ENCODE results near the gene SBF2. TPM values are rescaled to one million over a fixed set of nuclear protein-coding genes. Genes with fewer than 3 reads are reported as not detected.
"Not testable (repeated sequence)": the region's sequence is repeated elsewhere in the genome, so short reads cannot be mapped to it uniquely, and the experiment has no call there.

Gene SBF2
- total and polyA plus RNA-seq, 7 experiments from 2014 or later = 4.2 to 35.2 (median 13.3) TPM

GRCh38 chr11:9905960-9906791 lies 387.8 kb downstream of the SBF2 start:
- H3K27me3 ChIP-seq (ENCODE audit: control insufficient read depth in 2 of 2, insufficient read depth in 2 of 2, low read length in 2 of 2) = no peaks in the 10 kb centered on the region
- Mint-ChIP-seq H3K27me3 (no peaks in the 10 kb centered on the region), H3K9me3 (no peaks in the 10 kb centered on the region), H3K36me3 (peaks cover 0 to 16% (median 4%) of the 10 kb centered on the region in 5 donors), H3K4me1 (peaks cover 0 to 1% (median 0%) of the 10 kb centered on the region in 7 donors), H3K27ac (no peak overlapping the region), H3K4me3 (no peak overlapping the region)
- H3K4me3 ChIP-seq (ENCODE audit: low read length) = no peak overlapping the region
- no peaks in the 10 kb centered on the region for H3K36me3 ChIP-seq (ENCODE audit: control insufficient read depth in 2 of 3, insufficient read depth in 3 of 3, low read length in 3 of 3)
- intact Hi-C loops (cut with micrococcal nuclease) = no loop called here
- POLR2A ChIA-PET = no interaction called here
- DNase-seq (no peak), ATAC-seq (no peak)
- no peaks in the 10 kb centered on the region for H3K4me1 ChIP-seq (ENCODE audit: control insufficient read depth in 2 of 2, insufficient read depth in 2 of 2, low read length in 2 of 2)
- H3K27ac ChIP-seq (ENCODE audit: low read depth, low read length) = no peak overlapping the region
- CTCF ChIA-PET = no interaction called here
- no peaks in the 10 kb centered on the region for H3K9me3 ChIP-seq (ENCODE audit: control insufficient read depth in 2 of 3, low read length in 3 of 3)

GRCh38 chr11:9905501-9905951 lies 388.5 kb downstream of the SBF2 start:
- Histone ChIP-seq H3K4me1 (ENCODE audit: control insufficient read depth in 2 of 2, insufficient read depth in 2 of 2, low read length in 2 of 2) (no peaks in the 10 kb centered on the region), H3K9me3 (ENCODE audit: control insufficient read depth in 2 of 3, low read length in 3 of 3) (no peaks in the 10 kb centered on the region), H3K36me3 (ENCODE audit: control insufficient read depth in 2 of 3, insufficient read depth in 3 of 3, low read length in 3 of 3) (no peaks in the 10 kb centered on the region), H3K27ac (ENCODE audit: low read depth, low read length) (no peak overlapping the region), H3K4me3 (ENCODE audit: low read length) (no peak overlapping the region), H3K27me3 (ENCODE audit: control insufficient read depth in 2 of 2, insufficient read depth in 2 of 2, low read length in 2 of 2) (no peaks in the 10 kb centered on the region)
- no peaks in the 10 kb centered on the region for H3K9me3 Mint-ChIP-seq
- DNase-seq (no peak), ATAC-seq (no peak)
- no peaks in the 10 kb centered on the region for H3K27me3 Mint-ChIP-seq
- no peak overlapping the region for H3K4me3 Mint-ChIP-seq
- intact Hi-C loops (cut with micrococcal nuclease) = no loop called here
- H3K27ac Mint-ChIP-seq = no peak overlapping the region
- H3K36me3 Mint-ChIP-seq = peaks cover 0 to 16% (median 4%) of the 10 kb centered on the region in 5 donors
- H3K4me1 Mint-ChIP-seq = peaks cover 0 to 1% (median 0%) of the 10 kb centered on the region in 7 donors
- POLR2A ChIA-PET = no interaction called here
- CTCF ChIA-PET = no interaction called here

- no peaks in the 10 kb centered on the region for H3K9me3 Mint-ChIP-seq
- intact Hi-C loops (cut with micrococcal nuclease) = no loop called here
- H3K27ac ChIP-seq (ENCODE audit: low read depth, low read length) = no peak overlapping the region
- H3K36me3 Mint-ChIP-seq = peaks cover 0 to 17% (median 4%) of the 10 kb centered on the region in 5 donors
- H3K27me3 Mint-ChIP-seq = peaks cover 0 to 4% (median 0%) of the 10 kb centered on the region in 5 donors
- POLR2A ChIA-PET = no interaction called here
- H3K36me3 ChIP-seq (ENCODE audit: control insufficient read depth in 2 of 3, insufficient read depth in 3 of 3, low read length in 3 of 3) = no peaks in the 10 kb centered on the region
- CTCF ChIA-PET = interaction anchor here (0.6 kb wide), 1 partner anchor 793 kb away, joined by 3 read pairs; no protein-coding TSS in a partner anchor
- DNase-seq = no peak
- H3K9me3 ChIP-seq (ENCODE audit: control insufficient read depth in 2 of 3, low read length in 3 of 3) = no peaks in the 10 kb centered on the region
- H3K4me3 ChIP-seq (ENCODE audit: low read length) = no peak overlapping the region
- peaks cover 0 to 4% (median 0%) of the 10 kb centered on the region in 7 donors for H3K4me1 Mint-ChIP-seq
- H3K27me3 ChIP-seq (ENCODE audit: control insufficient read depth in 2 of 2, insufficient read depth in 2 of 2, low read length in 2 of 2) = no peaks in the 10 kb centered on the region
- no peak overlapping the region for H3K27ac Mint-ChIP-seq
- H3K4me3 Mint-ChIP-seq = no peak overlapping the region
- no peaks in the 10 kb centered on the region for H3K4me1 ChIP-seq (ENCODE audit: control insufficient read depth in 2 of 2, insufficient read depth in 2 of 2, low read length in 2 of 2)
- ATAC-seq = no peak
Measured at GRCh38 chr11:9903579-9903978, 390.4 kb downstream of the SBF2 start.

GRCh38 chr11:9901943-9902342 lies 392.1 kb downstream of the SBF2 start:
- Mint-ChIP-seq H3K36me3 (peaks cover 0 to 20% (median 12%) of the 10 kb centered on the region in 5 donors), H3K4me3 (no peak overlapping the region), H3K27me3 (peaks cover 0 to 4% (median 0%) of the 10 kb centered on the region in 5 donors), H3K4me1 (peaks cover 0 to 3% (median 0%) of the 10 kb centered on the region in 7 donors), H3K27ac (no peak overlapping the region), H3K9me3 (no peaks in the 10 kb centered on the region)
- Histone ChIP-seq H3K36me3 (ENCODE audit: control insufficient read depth in 2 of 3, insufficient read depth in 3 of 3, low read length in 3 of 3) (no peaks in the 10 kb centered on the region), H3K4me1 (ENCODE audit: control insufficient read depth in 2 of 2, insufficient read depth in 2 of 2, low read length in 2 of 2) (no peaks in the 10 kb centered on the region), H3K27ac (ENCODE audit: low read depth, low read length) (no peak overlapping the region), H3K9me3 (ENCODE audit: control insufficient read depth in 2 of 3, low read length in 3 of 3) (no peaks in the 10 kb centered on the region), H3K4me3 (ENCODE audit: low read length) (no peak overlapping the region), H3K27me3 (ENCODE audit: control insufficient read depth in 2 of 2, insufficient read depth in 2 of 2, low read length in 2 of 2) (no peaks in the 10 kb centered on the region)
- no peak for DNase-seq
- no peak for ATAC-seq
- CTCF ChIA-PET = no interaction called here
- POLR2A ChIA-PET = no interaction called here
- intact Hi-C loops (cut with micrococcal nuclease) = no loop called here

GRCh38 chr11:9900253-9900652 lies 393.8 kb downstream of the SBF2 start:
- H3K9me3 Mint-ChIP-seq; H3K27me3 ChIP-seq (ENCODE audit: control insufficient read depth in 2 of 2, insufficient read depth in 2 of 2, low read length in 2 of 2); intact Hi-C loops (cut with micrococcal nuclease); H3K4me3 Mint-ChIP-seq; H3K27ac ChIP-seq (ENCODE audit: low read depth, low read length); H3K4me1 Mint-ChIP-seq; H3K36me3 ChIP-seq (ENCODE audit: control insufficient read depth in 2 of 3, insufficient read depth in 3 of 3, low read length in 3 of 3); POLR2A ChIA-PET; H3K27me3 Mint-ChIP-seq; DNase-seq; CTCF ChIA-PET; H3K4me3 ChIP-seq (ENCODE audit: low read length); H3K9me3 ChIP-seq (ENCODE audit: control insufficient read depth in 2 of 3, low read length in 3 of 3); H3K4me1 ChIP-seq (ENCODE audit: control insufficient read depth in 2 of 2, insufficient read depth in 2 of 2, low read length in 2 of 2); ATAC-seq: not testable (repeated sequence)
- peaks cover 0 to 32% (median 18%) of the 10 kb centered on the region in 5 donors for H3K36me3 Mint-ChIP-seq
- peak overlapping the region in 2 of 9 donors; percentile 0 to 7 for H3K27ac Mint-ChIP-seq

- Histone ChIP-seq H3K4me3 (ENCODE audit: low read length) (no peak overlapping the region), H3K9me3 (ENCODE audit: control insufficient read depth in 2 of 3, low read length in 3 of 3) (peaks cover 0 to 5% (median 0%) of the 10 kb centered on the region in 3 experiments), H3K27ac (ENCODE audit: low read depth, low read length) (no peak overlapping the region), H3K27me3 (ENCODE audit: control insufficient read depth in 2 of 2, insufficient read depth in 2 of 2, low read length in 2 of 2) (no peaks in the 10 kb centered on the region), H3K36me3 (ENCODE audit: control insufficient read depth in 2 of 3, insufficient read depth in 3 of 3, low read length in 3 of 3) (no peaks in the 10 kb centered on the region), H3K4me1 (ENCODE audit: control insufficient read depth in 2 of 2, insufficient read depth in 2 of 2, low read length in 2 of 2) (no peaks in the 10 kb centered on the region)
- Mint-ChIP-seq H3K27ac (no peak overlapping the region), H3K27me3 (peaks cover 0 to 4% (median 0%) of the 10 kb centered on the region in 5 donors), H3K4me1 (peaks cover 0 to 3% (median 0%) of the 10 kb centered on the region in 7 donors), H3K36me3 (peaks cover 2 to 37% (median 23%) of the 10 kb centered on the region in 5 donors), H3K4me3 (no peak overlapping the region), H3K9me3 (peaks cover 0 to 12% (median 4%) of the 10 kb centered on the region in 11 donors)
- ChIA-PET POLR2A (no interaction called here), CTCF (no interaction called here)
- no peak for DNase-seq
- ATAC-seq = no peak
- intact Hi-C loops (cut with micrococcal nuclease) = no loop called here
Measured at GRCh38 chr11:9899676-9900075, 394.3 kb downstream of the SBF2 start.

- no peak overlapping the region for H3K4me3 Mint-ChIP-seq
- ATAC-seq (no peak), DNase-seq (no peak)
- H3K9me3 Mint-ChIP-seq = peaks cover 0 to 14% (median 4%) of the 10 kb centered on the region in 11 donors
- H3K9me3 ChIP-seq (ENCODE audit: control insufficient read depth in 2 of 3, low read length in 3 of 3) = peaks cover 0 to 5% (median 0%) of the 10 kb centered on the region in 3 experiments
- H3K36me3 ChIP-seq (ENCODE audit: control insufficient read depth in 2 of 3, insufficient read depth in 3 of 3, low read length in 3 of 3) = no peaks in the 10 kb centered on the region
- ChIA-PET CTCF (no interaction called here), POLR2A (no interaction called here)
- peaks cover 2 to 41% (median 24%) of the 10 kb centered on the region in 5 donors for H3K36me3 Mint-ChIP-seq
- H3K27me3 Mint-ChIP-seq = peaks cover 0 to 4% (median 0%) of the 10 kb centered on the region in 5 donors
- H3K27ac Mint-ChIP-seq = no peak overlapping the region
- H3K4me1 ChIP-seq (ENCODE audit: control insufficient read depth in 2 of 2, insufficient read depth in 2 of 2, low read length in 2 of 2) = no peaks in the 10 kb centered on the region
- H3K4me1 Mint-ChIP-seq = peaks cover 0 to 3% (median 0%) of the 10 kb centered on the region in 7 donors
- H3K27me3 ChIP-seq (ENCODE audit: control insufficient read depth in 2 of 2, insufficient read depth in 2 of 2, low read length in 2 of 2) = no peaks in the 10 kb centered on the region
- H3K4me3 ChIP-seq (ENCODE audit: low read length) = no peak overlapping the region
- intact Hi-C loops (cut with micrococcal nuclease) = no loop called here
- H3K27ac ChIP-seq (ENCODE audit: low read depth, low read length) = no peak overlapping the region
Measured at GRCh38 chr11:9896902-9897301, 397.1 kb downstream of the SBF2 start.

All from naive thymus-derived CD4-positive, alpha-beta T cell (primary cell).